Peyer's patch (tissue), 4 donors: ENCODE results near the gene ZNF844.

Experiments
- POLR2A ChIP-seq, 2 donors: fragments of 450-650 bp; IDR thresholded peaks; one replicate each; pipeline ENCODE4 v1.5.1; 2017; ENCODE audit warnings: antibody characterized with exemption in 2 of 2, mild to moderate bottlenecking in 2 of 2, moderate library complexity in 2 of 2
- TF ChIP-seq, protein P1 (sequence below), 6 experiments: fragments of 450-650 bp in 4 of 6; fragments of 200-600 bp in 2 of 6; sonication (generic) in 1 of 6; IDR thresholded peaks; one replicate each; pipeline ENCODE4 v1.5.1; 2017 to 2019; ENCODE audit warnings: antibody characterized with exemption in 6 of 6, mild to moderate bottlenecking in 3 of 6, moderate library complexity in 1 of 6

DNA sequence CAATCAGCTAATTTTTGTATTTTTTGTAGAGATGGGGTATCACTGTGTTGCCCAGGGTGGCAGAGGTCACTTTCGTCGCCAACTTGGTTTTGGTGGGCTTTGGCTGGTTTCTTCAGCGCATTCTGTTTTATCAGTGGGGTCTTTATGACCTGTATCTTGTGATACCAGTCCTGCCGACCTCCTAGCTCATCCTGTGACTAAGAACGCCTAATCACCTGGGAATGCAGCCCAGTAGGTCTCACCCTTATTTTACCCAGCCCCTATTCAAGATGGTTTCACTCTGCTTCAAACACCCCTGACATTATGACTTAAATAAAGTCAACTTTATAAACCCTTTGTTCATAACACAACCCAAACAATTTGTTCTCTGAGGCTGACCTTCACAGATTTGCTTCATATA lies 8.7 kb upstream of the ZNF844 start:
- TF ChIP-seq, protein P1, sequence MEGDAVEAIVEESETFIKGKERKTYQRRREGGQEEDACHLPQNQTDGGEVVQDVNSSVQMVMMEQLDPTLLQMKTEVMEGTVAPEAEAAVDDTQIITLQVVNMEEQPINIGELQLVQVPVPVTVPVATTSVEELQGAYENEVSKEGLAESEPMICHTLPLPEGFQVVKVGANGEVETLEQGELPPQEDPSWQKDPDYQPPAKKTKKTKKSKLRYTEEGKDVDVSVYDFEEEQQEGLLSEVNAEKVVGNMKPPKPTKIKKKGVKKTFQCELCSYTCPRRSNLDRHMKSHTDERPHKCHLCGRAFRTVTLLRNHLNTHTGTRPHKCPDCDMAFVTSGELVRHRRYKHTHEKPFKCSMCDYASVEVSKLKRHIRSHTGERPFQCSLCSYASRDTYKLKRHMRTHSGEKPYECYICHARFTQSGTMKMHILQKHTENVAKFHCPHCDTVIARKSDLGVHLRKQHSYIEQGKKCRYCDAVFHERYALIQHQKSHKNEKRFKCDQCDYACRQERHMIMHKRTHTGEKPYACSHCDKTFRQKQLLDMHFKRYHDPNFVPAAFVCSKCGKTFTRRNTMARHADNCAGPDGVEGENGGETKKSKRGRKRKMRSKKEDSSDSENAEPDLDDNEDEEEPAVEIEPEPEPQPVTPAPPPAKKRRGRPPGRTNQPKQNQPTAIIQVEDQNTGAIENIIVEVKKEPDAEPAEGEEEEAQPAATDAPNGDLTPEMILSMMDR (IDR thresholded peaks at IDR 0.05), result no peak
- TF ChIP-seq POLR2A (IDR thresholded peaks at IDR 0.05), result no peak
